Transverse colon (tissue), 3 donors: ENCODE data around the gene IFITM1.

Source experiments
- CTCF ChIP-seq, 5 experiments: fragments of 200-600 bp in 3 of 5; fragments of 450-650 bp in 2 of 5; sonication (generic) in 3 of 5; IDR thresholded peaks; 1 replicate in 2 of 5; 2 replicates in 3 of 5; pipeline ENCODE4 v1.5.1; 2016 to 2017; ENCODE audit warnings: antibody characterized with exemption in 5 of 5, inconsistent platforms in 3 of 5, mild to moderate bottlenecking in 2 of 5, moderate library complexity in 1 of 5
- EP300 ChIP-seq: sonication (generic); formaldehyde crosslinking; IDR thresholded peaks from one replicate; pipeline ENCODE4 v1.6.1; 2017; ENCODE audit warnings: antibody characterized with exemption, low read depth
- POLR2A ChIP-seq: fragments of 450-650 bp; IDR thresholded peaks from one replicate; pipeline ENCODE4 v1.6.1; 2016; ENCODE audit warnings: antibody characterized with exemption, mild to moderate bottlenecking, moderate library complexity

GRCh38 chr11:356610-357009, 42.8 kb downstream of the IFITM1 start:
- TF ChIP-seq EP300 (no peak), CTCF (IDR thresholded peaks at IDR 0.05) (no peak), POLR2A (no peak)
